Activated naive CD8-positive, alpha-beta T cell treated with anti-CD3 and anti-CD28 coated beads, Interleukin-2, amount 50 U/mL, for 24 hours (primary cell): ENCODE measurements around the gene TENM4.

Experiments
- ATAC-seq: fragments of 150-1000 bp; cut with Tn5 transposase; one replicate; pipeline ENCODE4 v1.10.0; 2021
- DNase-seq: peaks from one replicate; pipeline ENCODE4 v3.0.0; 2021
- H3K27ac Mint-ChIP-seq: one replicate; pipeline ENCODE4 v1.8.0; 2021; ENCODE audit warnings: mild to moderate bottlenecking, mixed read lengths
- H3K27me3 Mint-ChIP-seq: one replicate; pipeline ENCODE4 v1.8.0; 2021; ENCODE audit warnings: mixed read lengths
- H3K36me3 Mint-ChIP-seq: one replicate; pipeline ENCODE4 v1.8.0; 2021; ENCODE audit warnings: low read depth, mixed read lengths
- H3K4me1 Mint-ChIP-seq: one replicate; pipeline ENCODE4 v1.8.0; 2021; ENCODE audit warnings: mixed read lengths
- H3K4me3 Mint-ChIP-seq: one replicate; pipeline ENCODE4 v1.8.0; 2021; ENCODE audit warnings: mild to moderate bottlenecking, moderate library complexity, mixed read lengths
- H3K9me3 Mint-ChIP-seq: one replicate; pipeline ENCODE4 v1.8.0; 2021; ENCODE audit warnings: mixed read lengths

The TENM4 gene

DNA sequence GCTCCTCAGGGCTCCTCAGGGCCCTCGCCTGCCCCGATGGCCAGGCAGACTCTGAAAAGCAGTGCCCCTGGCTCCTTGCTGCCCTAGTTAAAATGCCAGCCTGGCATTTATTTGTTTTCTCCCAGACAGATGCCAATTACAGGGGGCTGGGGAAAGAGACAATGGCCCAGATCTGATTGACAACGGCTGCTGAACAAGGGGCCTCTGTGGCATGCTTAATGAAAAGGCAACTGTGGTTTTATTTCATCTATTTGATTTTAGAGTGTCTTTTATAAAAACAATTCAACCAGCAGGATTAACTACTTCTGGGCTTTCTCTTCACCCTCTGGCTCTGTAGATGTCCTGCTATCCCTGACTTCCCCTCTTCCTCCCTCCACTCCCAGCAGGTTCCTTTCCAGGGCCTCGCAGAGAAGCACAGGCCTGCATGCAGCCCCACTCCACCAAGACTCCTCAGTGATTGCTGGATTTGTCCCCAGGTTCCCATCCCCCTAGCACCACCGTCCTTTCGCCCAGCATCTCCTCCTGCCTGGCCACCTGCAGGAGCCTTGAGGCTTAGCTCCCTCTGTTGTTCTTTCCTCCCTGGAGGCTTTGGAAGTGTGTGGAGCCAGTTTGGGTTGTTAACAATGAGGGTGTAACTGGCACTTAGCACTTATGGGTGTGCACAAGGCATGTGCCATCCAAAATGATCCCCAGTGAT is 171.1 kb downstream of the TENM4 start:
- Mint-ChIP-seq H3K4me3 (no peak overlapping the region), H3K27ac (no peak overlapping the region), H3K27me3 (no peaks in the 10 kb centered on the region), H3K36me3 (no peaks in the 10 kb centered on the region), H3K4me1 (no peaks in the 10 kb centered on the region), H3K9me3 (no peaks in the 10 kb centered on the region)
- DNase-seq (no peak), ATAC-seq (no peak)

DNA sequence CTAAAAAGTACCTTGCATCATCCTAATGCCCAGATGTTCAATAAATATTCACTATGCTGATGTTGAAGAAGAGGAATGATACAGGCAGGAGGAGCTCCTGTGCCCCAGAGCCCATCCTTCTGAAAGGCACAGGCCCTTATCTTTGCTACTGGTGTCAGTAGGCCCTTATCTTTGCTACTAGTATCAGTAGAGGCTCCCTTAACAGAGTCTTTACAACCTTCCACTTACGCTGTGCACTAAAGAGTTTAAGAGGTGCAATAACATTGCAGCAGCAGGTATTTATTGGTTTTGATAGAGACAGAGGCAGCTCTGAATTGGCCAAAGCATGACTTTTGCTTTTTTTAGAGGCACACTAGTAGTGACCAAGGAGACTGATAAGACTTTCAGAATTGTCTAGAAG is 174.4 kb downstream of the TENM4 start:
- ATAC-seq = no peak
- no peak overlapping the region for H3K27ac Mint-ChIP-seq
- H3K36me3 Mint-ChIP-seq = no peaks in the 10 kb centered on the region
- peaks cover 2% of the 10 kb centered on the region for H3K27me3 Mint-ChIP-seq
- H3K4me1 Mint-ChIP-seq = no peaks in the 10 kb centered on the region
- H3K9me3 Mint-ChIP-seq = no peaks in the 10 kb centered on the region
- no peak for DNase-seq
- H3K4me3 Mint-ChIP-seq = no peak overlapping the region

DNA sequence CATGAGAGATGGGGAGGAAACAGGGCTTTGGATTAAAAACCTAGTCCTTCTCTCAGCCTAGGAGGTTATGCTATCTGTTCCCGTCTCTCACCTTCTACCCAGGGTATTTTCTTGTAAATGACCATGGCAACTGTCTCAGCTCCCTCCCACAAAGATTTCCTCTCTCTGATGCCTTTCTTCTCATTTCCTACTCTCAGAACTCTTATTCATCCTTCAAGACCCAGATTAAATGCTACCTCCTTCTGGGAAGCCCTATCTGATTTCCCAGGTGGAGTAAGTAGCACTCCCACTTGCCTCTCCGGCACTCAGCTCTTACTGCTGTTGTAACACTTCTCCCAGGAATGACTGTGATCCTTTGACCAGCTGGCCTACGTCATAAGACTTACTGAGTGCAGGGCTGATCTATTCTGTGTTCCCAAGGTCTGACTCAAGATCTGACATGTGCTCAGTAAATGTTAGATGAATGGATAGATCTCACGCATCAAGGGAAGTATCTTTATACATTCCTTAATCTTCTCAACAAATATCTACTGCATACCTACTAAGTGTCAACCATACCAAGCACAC is 175.0 kb downstream of the TENM4 start:
- Mint-ChIP-seq H3K9me3 (no peaks in the 10 kb centered on the region), H3K36me3 (no peaks in the 10 kb centered on the region), H3K27ac (no peak overlapping the region), H3K4me3 (no peak overlapping the region), H3K27me3 (peaks cover 2% of the 10 kb centered on the region), H3K4me1 (no peaks in the 10 kb centered on the region)
- DNase-seq (no peak), ATAC-seq (no peak)

DNA sequence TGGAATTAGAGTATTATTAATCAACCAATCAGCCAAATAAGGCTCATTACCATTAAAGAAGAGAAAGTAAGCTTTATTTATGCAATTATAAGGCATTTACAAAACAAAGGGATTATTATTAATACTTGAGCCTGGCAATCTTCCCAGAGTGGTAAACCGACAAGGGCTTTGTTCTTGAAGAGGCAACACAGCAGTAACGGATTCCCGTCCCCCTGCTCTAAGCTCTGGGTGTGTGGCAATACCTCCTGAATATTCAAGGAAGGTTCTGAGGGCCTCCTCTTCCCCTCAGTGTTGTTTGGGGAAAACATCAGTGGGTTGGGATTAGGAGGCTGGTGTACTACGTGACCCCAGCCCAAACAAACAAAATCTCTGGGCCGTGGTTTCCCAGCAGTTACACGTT is 176.5 kb downstream of the TENM4 start:
- Mint-ChIP-seq H3K4me1 (no peaks in the 10 kb centered on the region), H3K4me3 (no peak overlapping the region), H3K36me3 (no peaks in the 10 kb centered on the region), H3K9me3 (no peaks in the 10 kb centered on the region), H3K27ac (no peak overlapping the region), H3K27me3 (peaks cover 2% of the 10 kb centered on the region)
- no peak for ATAC-seq
- DNase-seq = no peak

DNA sequence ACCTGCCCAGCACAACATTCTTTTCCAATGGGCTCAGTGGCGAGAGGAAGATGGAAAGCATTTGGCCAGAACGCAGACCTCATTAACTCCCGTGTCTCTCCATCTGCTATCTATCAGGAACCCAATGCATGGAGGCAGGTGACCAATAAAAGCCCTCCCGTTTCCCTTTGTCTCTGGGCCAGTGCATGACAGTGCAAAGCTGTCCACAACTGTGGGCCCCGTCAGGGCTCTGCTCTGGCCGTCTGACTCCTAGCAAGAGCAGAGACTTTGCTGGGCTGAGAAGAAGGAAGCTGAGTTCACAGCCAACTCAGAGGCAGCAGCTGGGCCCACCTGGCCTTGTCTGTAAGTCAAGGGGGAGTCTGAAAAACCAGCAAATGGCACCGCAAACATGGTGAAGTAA is 177.8 kb downstream of the TENM4 start:
- no peaks in the 10 kb centered on the region for H3K4me1 Mint-ChIP-seq
- H3K9me3 Mint-ChIP-seq = no peaks in the 10 kb centered on the region
- DNase-seq (no peak), ATAC-seq (no peak)
- H3K27me3 Mint-ChIP-seq = peaks cover 2% of the 10 kb centered on the region
- no peak overlapping the region for H3K4me3 Mint-ChIP-seq
- no peak overlapping the region for H3K27ac Mint-ChIP-seq
- no peaks in the 10 kb centered on the region for H3K36me3 Mint-ChIP-seq

DNA sequence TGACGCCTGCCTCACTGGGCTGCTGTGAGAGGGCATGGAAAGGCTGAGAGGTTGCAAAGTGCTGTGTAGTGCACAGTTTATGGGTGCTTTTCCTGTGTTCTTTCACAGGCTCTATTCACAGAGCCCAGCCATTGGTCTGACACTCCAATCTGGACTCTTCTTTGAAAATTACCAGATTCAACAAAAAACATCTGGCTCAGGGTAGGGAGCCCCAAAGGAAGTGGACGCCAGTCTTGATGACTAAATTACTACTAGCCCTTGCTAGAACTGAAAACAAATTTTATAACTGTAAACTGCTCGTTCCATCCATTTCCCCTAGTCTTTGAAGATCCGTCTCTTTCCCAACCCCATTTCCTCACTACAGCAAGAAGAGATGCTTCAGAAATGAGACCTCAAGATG is 178.6 kb downstream of the TENM4 start:
- no peak overlapping the region for H3K27ac Mint-ChIP-seq
- no peak overlapping the region for H3K4me3 Mint-ChIP-seq
- peaks cover 2% of the 10 kb centered on the region for H3K27me3 Mint-ChIP-seq
- H3K4me1 Mint-ChIP-seq = no peaks in the 10 kb centered on the region
- no peaks in the 10 kb centered on the region for H3K36me3 Mint-ChIP-seq
- H3K9me3 Mint-ChIP-seq = no peaks in the 10 kb centered on the region
- DNase-seq = no peak
- no peak for ATAC-seq

DNA sequence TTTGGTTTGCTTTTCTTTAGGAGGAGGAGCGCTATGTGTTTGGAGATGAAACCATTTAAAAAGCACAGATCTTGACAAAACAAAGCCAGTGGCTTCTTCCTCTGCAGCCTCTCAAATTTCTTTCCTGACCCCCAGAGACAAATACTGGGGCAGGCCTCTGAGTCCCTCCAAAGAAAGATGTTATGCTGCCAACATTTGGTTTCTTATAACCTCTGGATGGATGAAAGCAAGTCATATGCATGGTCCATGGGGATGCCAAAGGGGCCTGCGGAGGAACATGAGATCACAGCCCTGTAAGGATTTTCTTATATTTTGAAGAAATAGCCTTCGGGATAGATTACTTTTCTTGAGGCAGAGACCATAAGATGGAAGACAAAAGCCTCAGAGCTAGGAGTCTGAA is 179.1 kb downstream of the TENM4 start:
- Mint-ChIP-seq H3K36me3 (no peaks in the 10 kb centered on the region), H3K27me3 (peaks cover 2% of the 10 kb centered on the region), H3K9me3 (no peaks in the 10 kb centered on the region), H3K4me3 (no peak overlapping the region), H3K27ac (no peak overlapping the region), H3K4me1 (no peaks in the 10 kb centered on the region)
- ATAC-seq = no peak
- no peak for DNase-seq

DNA sequence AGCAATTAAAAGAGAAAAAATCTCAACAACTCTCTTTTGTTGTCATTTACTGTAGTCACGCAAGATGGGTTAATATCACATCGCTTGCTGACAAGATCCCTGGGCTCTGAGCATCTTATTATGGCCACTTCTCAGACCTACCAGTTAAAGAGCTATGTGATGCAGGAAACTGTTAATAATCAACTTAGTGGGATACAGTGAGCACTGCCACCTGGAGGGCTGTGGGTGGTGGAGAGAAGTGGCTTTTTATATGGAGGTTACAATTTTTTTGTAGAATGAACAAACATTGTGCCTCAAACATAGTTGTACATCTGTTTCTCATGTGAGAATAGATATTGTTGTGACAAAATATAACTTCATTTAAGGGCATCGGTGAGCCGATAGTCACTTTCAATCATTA is 181.0 kb downstream of the TENM4 start:
- Mint-ChIP-seq H3K9me3 (no peaks in the 10 kb centered on the region), H3K27me3 (peaks cover 2% of the 10 kb centered on the region), H3K4me1 (no peaks in the 10 kb centered on the region), H3K36me3 (no peaks in the 10 kb centered on the region), H3K27ac (no peak overlapping the region), H3K4me3 (no peak overlapping the region)
- ATAC-seq (no peak), DNase-seq (no peak)

DNA sequence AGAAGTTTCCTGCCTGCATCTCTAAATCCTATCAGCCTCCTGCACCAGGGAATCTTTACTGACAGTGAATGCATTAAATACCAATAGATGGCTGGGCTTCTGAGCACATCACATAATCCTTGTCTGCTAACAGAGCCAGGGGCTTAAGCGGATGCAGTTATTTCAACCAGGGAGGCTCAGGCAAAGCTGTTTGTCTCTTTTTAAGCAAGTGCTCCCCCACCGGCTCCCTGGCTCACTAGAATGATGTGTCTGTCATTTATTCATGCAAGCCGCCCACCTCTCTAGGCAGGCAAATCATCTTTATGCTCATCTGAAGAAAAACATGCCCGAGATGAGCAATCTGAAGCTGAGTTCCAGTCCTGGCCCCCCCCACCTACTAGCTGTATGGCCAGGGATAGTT is 182.3 kb downstream of the TENM4 start:
- no peak overlapping the region for H3K4me3 Mint-ChIP-seq
- H3K9me3 Mint-ChIP-seq = no peaks in the 10 kb centered on the region
- no peak overlapping the region for H3K27ac Mint-ChIP-seq
- no peaks in the 10 kb centered on the region for H3K36me3 Mint-ChIP-seq
- H3K4me1 Mint-ChIP-seq = no peaks in the 10 kb centered on the region
- peaks cover 2% of the 10 kb centered on the region for H3K27me3 Mint-ChIP-seq
- ATAC-seq = no peak
- no peak for DNase-seq

DNA sequence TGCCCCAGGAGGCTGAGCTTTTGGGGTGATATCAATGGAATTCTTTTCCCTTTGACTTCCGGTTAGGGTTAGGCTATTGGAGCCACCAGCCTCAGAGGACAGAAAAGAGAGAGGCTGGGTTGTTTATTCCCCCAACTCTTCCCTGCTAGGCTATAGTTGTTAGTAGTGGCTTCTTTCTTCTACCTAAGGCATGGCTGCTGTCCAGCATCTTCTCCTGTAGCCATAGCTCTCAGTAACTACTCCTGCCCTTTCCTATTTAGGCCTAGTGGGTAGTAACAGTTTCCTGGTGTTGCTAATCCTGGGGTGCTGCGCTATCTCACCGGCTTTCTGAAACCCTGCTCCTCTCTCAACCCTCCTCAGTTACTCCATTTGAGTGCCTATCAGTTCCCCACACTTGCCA is 184.9 kb downstream of the TENM4 start:
- H3K4me3 Mint-ChIP-seq = no peak overlapping the region
- H3K36me3 Mint-ChIP-seq = no peaks in the 10 kb centered on the region
- no peaks in the 10 kb centered on the region for H3K27me3 Mint-ChIP-seq
- no peaks in the 10 kb centered on the region for H3K4me1 Mint-ChIP-seq
- DNase-seq (no peak), ATAC-seq (no peak)
- peaks cover 4% of the 10 kb centered on the region for H3K9me3 Mint-ChIP-seq
- no peak overlapping the region for H3K27ac Mint-ChIP-seq

DNA sequence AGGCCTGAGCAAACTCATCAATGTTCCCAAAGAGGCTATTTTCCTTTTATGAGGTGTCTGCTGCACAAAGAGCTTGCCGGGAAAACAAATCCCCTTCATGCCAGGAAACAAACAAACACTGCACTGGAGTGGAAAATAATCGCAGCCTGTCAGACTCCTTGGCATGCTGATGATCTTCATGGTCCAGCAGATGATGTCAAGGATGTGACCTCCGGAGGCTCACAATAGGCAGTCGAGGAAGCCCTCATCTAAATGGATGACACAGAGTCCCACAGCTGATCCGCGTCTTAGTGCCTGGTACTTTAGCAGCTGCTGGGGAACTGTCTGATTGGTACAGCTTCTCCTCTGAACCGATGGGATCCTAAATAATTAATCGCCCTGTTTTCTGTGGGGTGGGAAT is 187.6 kb downstream of the TENM4 start:
- H3K4me3 Mint-ChIP-seq = no peak overlapping the region
- DNase-seq (no peak), ATAC-seq (no peak)
- no peaks in the 10 kb centered on the region for H3K36me3 Mint-ChIP-seq
- H3K27me3 Mint-ChIP-seq = no peaks in the 10 kb centered on the region
- no peaks in the 10 kb centered on the region for H3K4me1 Mint-ChIP-seq
- H3K9me3 Mint-ChIP-seq = peaks cover 4% of the 10 kb centered on the region
- no peak overlapping the region for H3K27ac Mint-ChIP-seq

DNA sequence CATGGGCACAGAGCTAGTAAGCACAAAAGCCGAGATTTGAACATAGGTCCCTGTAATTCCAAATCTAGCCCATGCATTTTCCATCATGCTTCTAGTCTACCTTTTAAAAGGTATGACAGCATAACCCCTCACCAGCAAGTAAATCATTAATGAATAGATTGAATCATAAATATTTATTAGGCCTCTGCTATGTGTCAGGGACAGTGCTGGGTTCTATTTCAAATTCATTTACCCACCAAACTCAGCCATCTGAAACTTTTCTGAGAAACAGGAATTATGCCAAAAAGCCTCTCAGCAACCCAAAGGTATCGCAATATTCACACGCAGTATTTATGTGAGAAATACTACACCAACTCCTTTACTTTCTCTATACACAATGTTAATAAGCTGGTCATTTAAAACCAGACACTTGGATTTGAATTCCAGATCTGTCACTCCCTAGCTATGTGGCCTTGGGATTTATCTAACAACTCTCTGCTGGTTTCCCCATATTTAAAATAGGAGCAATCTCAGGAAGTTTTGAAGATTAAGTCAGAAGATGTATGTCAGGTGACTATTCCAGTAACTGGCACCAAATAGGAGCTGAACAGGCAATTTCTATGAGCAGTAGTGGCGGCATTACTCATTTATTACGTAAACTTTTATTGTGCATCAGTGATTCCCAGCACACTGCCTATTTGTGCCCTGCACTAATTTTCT is 191.4 kb downstream of the TENM4 start:
- Mint-ChIP-seq H3K27ac (no peak overlapping the region), H3K27me3 (no peaks in the 10 kb centered on the region), H3K4me3 (no peak overlapping the region), H3K36me3 (no peaks in the 10 kb centered on the region), H3K4me1 (no peaks in the 10 kb centered on the region), H3K9me3 (peaks cover 4% of the 10 kb centered on the region)
- no peak for ATAC-seq
- no peak for DNase-seq

DNA sequence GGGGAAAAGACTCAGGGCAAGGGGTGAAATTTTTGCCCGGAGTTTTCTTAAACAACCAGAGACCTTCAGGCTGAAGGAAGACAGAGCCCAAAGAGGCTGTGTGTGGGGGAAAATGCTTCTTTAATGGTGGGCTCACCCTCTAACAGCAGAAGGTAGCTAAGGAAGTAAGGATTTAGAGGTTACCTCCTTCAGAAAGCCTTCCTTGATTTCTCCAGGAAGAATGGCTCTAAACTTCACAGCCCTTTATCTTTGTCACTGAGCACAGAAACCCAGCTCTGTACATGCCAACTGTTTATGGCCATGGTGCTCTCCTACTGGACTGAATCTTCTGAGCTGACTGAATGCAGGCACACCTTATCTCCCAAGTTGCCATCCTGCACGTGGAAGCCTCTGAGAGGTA is 196.0 kb downstream of the TENM4 start:
- DNase-seq (no peak), ATAC-seq (no peak)
- Mint-ChIP-seq H3K36me3 (no peaks in the 10 kb centered on the region), H3K4me3 (no peak overlapping the region), H3K27me3 (peaks cover 5% of the 10 kb centered on the region), H3K4me1 (no peaks in the 10 kb centered on the region), H3K9me3 (no peaks in the 10 kb centered on the region), H3K27ac (no peak overlapping the region)

DNA sequence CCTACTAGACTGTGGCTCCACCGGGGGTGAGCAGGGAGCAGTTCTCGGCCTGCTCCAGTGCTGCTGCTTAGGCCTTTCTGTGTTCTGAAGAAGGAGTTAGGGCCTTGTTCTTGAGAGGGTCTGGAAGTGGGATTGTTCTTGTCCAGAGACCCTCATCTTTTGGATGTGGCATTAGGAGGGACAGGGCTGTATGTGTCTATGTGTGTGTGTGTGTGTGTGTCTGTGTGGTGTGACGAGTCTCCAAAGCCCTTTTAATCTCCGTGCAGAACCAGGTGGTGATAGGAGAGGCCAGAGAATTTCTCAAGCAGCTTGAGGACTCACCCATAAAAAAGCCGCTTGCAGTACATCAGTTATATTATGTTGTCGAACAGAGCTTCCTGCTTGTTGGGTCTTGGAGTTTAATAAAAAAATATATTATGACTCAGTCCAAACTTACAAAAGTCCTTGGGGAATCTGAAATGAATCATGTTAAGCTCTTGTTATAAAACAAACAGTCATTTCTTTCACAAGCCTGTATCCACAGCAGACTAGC is 196.5 kb downstream of the TENM4 start:
- peaks cover 5% of the 10 kb centered on the region for H3K27me3 Mint-ChIP-seq
- H3K27ac Mint-ChIP-seq = no peak overlapping the region
- no peak overlapping the region for H3K4me3 Mint-ChIP-seq
- DNase-seq = no peak
- no peaks in the 10 kb centered on the region for H3K4me1 Mint-ChIP-seq
- H3K36me3 Mint-ChIP-seq = no peaks in the 10 kb centered on the region
- no peak for ATAC-seq
- H3K9me3 Mint-ChIP-seq = no peaks in the 10 kb centered on the region
